ENCODE results near the gene NSUN6. TPM values are rescaled to one million over a fixed set of nuclear protein-coding genes. Genes with fewer than 3 reads are reported as not detected.

NSUN6 gene
- total RNA-seq, 1 donor from 2014 or later, result 10.9 TPM

DNA sequence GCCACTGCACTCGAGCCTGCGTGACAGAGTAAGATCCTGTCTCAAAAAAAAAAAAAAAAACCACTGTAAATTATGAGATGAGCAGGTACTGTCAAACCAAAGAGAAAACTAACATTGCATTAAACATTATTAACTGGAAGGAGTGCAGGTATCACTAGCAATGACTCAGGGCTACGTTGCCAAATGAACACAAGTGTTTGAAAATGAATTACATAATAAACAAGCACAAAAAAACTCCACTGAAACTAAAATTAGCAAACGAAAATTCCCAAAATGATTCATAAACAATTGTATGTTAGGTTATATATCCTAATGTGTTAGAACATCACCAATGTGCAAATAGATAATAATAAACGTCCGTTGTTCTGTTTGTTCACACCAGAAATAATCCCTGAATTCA, 42.8 kb downstream of the NSUN6 start:
- Histone ChIP-seq H3K27me3 (no peaks in the 10 kb centered on the region), H3K9me3 (no peaks in the 10 kb centered on the region), H3K4me3 (no peak overlapping the region), H3K4me1 (no peaks in the 10 kb centered on the region), H3K36me3 (peaks cover 6% of the 10 kb centered on the region), H3K27ac (no peak overlapping the region)
- TF ChIP-seq, protein P1, sequence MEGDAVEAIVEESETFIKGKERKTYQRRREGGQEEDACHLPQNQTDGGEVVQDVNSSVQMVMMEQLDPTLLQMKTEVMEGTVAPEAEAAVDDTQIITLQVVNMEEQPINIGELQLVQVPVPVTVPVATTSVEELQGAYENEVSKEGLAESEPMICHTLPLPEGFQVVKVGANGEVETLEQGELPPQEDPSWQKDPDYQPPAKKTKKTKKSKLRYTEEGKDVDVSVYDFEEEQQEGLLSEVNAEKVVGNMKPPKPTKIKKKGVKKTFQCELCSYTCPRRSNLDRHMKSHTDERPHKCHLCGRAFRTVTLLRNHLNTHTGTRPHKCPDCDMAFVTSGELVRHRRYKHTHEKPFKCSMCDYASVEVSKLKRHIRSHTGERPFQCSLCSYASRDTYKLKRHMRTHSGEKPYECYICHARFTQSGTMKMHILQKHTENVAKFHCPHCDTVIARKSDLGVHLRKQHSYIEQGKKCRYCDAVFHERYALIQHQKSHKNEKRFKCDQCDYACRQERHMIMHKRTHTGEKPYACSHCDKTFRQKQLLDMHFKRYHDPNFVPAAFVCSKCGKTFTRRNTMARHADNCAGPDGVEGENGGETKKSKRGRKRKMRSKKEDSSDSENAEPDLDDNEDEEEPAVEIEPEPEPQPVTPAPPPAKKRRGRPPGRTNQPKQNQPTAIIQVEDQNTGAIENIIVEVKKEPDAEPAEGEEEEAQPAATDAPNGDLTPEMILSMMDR (IDR thresholded peaks at IDR 0.05), result no peak
- ATAC-seq (no peak), DNase-seq (no peak)
- intact Hi-C loops (cut with DNase I), result no loop called here

DNA sequence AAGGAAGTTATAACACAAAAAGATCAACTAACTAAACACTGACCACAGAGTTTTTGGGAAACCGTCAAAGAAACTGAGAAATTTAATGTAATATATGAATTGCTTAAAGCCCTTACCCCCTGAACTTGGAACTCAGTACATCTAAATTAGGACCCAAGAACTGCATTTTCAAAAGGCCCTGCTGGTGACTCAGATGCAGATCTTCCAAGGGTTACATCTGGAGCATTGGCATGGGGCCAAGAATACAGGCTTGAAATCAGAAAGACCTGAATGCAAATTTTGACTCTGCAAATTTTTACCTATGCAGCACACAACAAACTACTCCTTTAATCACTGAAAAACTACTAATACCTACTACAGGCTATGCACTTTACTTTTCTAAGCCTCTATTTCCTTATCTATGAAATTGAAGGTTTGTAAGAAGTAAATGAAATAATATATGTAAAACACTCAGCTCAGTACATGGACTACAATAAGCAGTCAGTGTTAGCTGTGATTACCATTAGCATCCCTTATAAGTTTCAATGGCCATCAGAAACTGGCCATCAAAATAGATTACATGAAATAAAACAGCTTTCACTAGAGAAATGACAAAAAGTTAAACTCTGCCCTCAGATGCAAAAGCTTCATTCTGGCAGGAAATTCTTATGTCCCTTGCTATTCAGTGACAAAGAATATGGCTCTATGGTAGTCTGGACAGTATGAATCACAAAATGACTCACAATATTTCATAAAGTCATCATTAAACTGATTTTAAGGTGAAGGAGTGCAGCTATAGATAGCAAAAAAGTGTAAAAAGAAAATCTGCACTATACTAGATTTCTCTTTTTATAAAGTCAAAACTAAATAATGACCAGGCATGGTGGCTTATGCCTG, 43.6 kb downstream of the NSUN6 start:
- Histone ChIP-seq H3K9me3 (no peaks in the 10 kb centered on the region), H3K4me1 (no peaks in the 10 kb centered on the region), H3K4me3 (no peak overlapping the region), H3K36me3 (no peaks in the 10 kb centered on the region), H3K27ac (no peak overlapping the region), H3K27me3 (no peaks in the 10 kb centered on the region)
- intact Hi-C loops (cut with DNase I), result no loop called here
- DNase-seq (no peak), ATAC-seq (no peak)
- TF ChIP-seq, protein P1 (IDR thresholded peaks at IDR 0.05), result no peak

DNA sequence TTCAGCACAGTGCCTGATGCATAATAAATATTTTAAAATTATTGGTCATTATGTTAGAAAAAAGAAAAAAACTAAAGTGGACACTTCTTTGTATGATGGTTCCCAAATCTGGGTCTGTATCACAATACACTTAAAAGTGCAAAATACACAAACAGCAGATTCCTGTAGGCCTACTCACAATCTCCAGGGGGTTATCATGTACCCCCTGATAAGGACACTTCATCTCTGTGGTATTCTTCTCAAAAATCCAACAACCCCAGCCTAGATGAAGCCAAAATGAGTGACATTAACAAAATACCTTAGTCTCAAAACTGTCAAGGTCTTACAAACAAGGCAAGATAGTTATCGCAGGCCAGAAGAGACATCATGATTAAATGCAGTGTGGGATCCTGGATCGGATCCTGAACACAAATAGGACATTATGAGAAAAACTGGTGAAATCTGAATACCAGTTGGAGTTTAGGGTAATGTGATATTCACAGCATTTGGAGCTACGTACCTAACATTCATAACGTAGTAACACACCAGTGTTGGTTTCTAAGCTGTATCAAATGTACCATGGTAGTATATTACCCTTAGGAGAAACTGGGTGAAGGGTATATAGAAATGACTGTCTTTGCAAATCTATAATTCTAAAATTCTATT, 45.2 kb downstream of the NSUN6 start:
- TF ChIP-seq, protein P1 (IDR thresholded peaks at IDR 0.05), result no peak
- no peaks in the 10 kb centered on the region for H3K36me3 ChIP-seq
- H3K4me1 ChIP-seq, result no peaks in the 10 kb centered on the region
- no peak overlapping the region for H3K27ac ChIP-seq
- H3K4me3 ChIP-seq, result no peak overlapping the region
- no peak for ATAC-seq
- H3K27me3 ChIP-seq, result no peaks in the 10 kb centered on the region
- intact Hi-C loops (cut with DNase I), result no loop called here
- no peak for DNase-seq
- no peaks in the 10 kb centered on the region for H3K9me3 ChIP-seq

DNA sequence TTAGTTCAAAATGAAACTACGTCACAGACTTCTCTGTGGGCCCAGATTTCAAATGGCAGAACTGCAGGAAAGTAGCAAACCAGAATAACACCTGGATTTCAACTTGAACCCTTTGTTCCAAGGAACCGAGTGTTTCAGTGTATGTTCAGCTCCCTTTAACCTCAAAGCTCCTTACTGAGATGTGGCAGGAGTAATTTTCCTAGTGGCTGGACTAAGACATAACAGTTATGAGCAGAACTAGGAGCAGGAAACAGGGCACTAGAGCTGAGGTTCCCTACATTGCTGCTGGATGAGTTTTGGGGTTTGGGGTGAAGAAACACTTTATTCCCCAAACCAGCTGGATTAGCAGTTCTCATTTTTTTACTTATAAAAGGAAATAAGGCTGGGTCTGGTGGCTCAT, 50.1 kb downstream of the NSUN6 start:
- Histone ChIP-seq H3K4me1 (no peaks in the 10 kb centered on the region), H3K36me3 (no peaks in the 10 kb centered on the region), H3K27ac (no peak overlapping the region), H3K9me3 (no peaks in the 10 kb centered on the region), H3K27me3 (no peaks in the 10 kb centered on the region), H3K4me3 (no peak overlapping the region)
- ATAC-seq (no peak), DNase-seq (no peak)
- intact Hi-C loops (cut with DNase I), result no loop called here
- TF ChIP-seq, protein P1 (IDR thresholded peaks at IDR 0.05), result no peak

DNA sequence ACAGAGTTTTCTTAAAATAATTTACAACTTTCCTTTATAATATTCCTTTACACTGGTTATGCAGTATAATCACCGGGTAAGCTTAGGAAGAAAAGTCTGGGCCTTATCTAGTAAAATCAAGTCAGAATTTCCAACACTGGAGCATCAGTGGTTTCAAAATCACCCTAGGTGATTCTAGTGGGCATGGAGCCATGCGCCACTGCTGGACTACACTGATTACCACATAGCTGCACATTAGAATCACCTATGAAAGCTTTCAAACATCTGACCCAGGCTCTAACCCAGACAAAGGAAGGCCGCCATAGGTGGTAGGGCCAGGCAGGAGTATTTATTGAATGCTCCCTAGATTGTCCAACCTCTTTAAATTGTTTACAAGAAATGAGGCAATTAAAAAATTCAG, 52.0 kb downstream of the NSUN6 start:
- ATAC-seq (no peak), DNase-seq (no peak)
- Histone ChIP-seq H3K4me1 (no peaks in the 10 kb centered on the region), H3K36me3 (no peaks in the 10 kb centered on the region), H3K4me3 (no peak overlapping the region), H3K9me3 (no peaks in the 10 kb centered on the region), H3K27me3 (no peaks in the 10 kb centered on the region), H3K27ac (no peak overlapping the region)
- intact Hi-C loops (cut with DNase I), result no loop called here
- TF ChIP-seq, protein P1 (IDR thresholded peaks at IDR 0.05), result no peak
